GM21723 (cell line): ENCODE results near the gene MTHFD1L.
"Not testable (repeated sequence)": the region's sequence is repeated elsewhere in the genome, so short reads cannot be mapped to it uniquely, and the experiment has no call there.

Experiments
- ATAC-seq: cut with Tn5 transposase; IDR thresholded peaks from one replicate; pipeline ENCODE4 v1.9.1; 2021; ENCODE audit warnings: mild to moderate bottlenecking, moderate library complexity; ENCODE audit not compliant: unreplicated experiment

MTHFD1L gene

GRCh38 chr6:151111670-151112069 is 246.2 kb downstream of the MTHFD1L start:
- no peak for ATAC-seq

GRCh38 chr6:151112130-151112529 is 246.6 kb downstream of the MTHFD1L start:
- ATAC-seq = no peak

GRCh38 chr6:151112884-151113283 is 247.4 kb downstream of the MTHFD1L start:
- ATAC-seq = not testable (repeated sequence)

- no peak for ATAC-seq
Measured at GRCh38 chr6:151113641-151114040, 248.1 kb downstream of the MTHFD1L start.

GRCh38 chr6:151118461-151119123 is 253.1 kb downstream of the MTHFD1L start:
- no peak for ATAC-seq

- no peak for ATAC-seq
Measured at GRCh38 chr6:151119823-151120524, 254.5 kb downstream of the MTHFD1L start.

GRCh38 chr6:151121900-151122299 is 256.4 kb downstream of the MTHFD1L start:
- ATAC-seq = no peak

GRCh38 chr6:151123641-151124040 is 258.1 kb downstream of the MTHFD1L start:
- ATAC-seq = not testable (repeated sequence)

- not testable (repeated sequence) for ATAC-seq
Measured at GRCh38 chr6:151125242-151125641, 259.7 kb downstream of the MTHFD1L start.

- not testable (repeated sequence) for ATAC-seq
Measured at GRCh38 chr6:151125651-151126416, 260.3 kb downstream of the MTHFD1L start.

GRCh38 chr6:151126417-151126724 is 260.9 kb downstream of the MTHFD1L start:
- ATAC-seq = not testable (repeated sequence)

GRCh38 chr6:151127133-151127798 is 261.8 kb downstream of the MTHFD1L start:
- ATAC-seq = not testable (repeated sequence)

GRCh38 chr6:151128763-151129370 is 263.4 kb downstream of the MTHFD1L start:
- no peak for ATAC-seq

GRCh38 chr6:151130329-151130728 is 264.8 kb downstream of the MTHFD1L start:
- ATAC-seq = no peak

- ATAC-seq = no peak
Measured at GRCh38 chr6:151131324-151132007, 266.0 kb downstream of the MTHFD1L start.

GRCh38 chr6:151136141-151136755 is 270.7 kb downstream of the MTHFD1L start:
- ATAC-seq = no peak

GRCh38 chr6:151137542-151137941 is 272.0 kb downstream of the MTHFD1L start:
- ATAC-seq = no peak

- no peak for ATAC-seq
Measured at GRCh38 chr6:151139524-151139923, 274.0 kb downstream of the MTHFD1L start.

- no peak for ATAC-seq
Measured at GRCh38 chr6:151140767-151141166, 275.3 kb downstream of the MTHFD1L start.

- no peak for ATAC-seq
Measured at GRCh38 chr6:151141685-151142084, 276.2 kb downstream of the MTHFD1L start.
